HCT116 (cell line): ENCODE results near the gene TDRD9. TPM values are rescaled to one million over a fixed set of nuclear protein-coding genes. Genes with fewer than 3 reads are reported as not detected.

ENCODE experiments used
- ATAC-seq: fragments of 200-7000 bp; cut with Tn5 transposase; 2 replicates; pipeline ENCODE4 v1.9.1; 2020; ENCODE audit warnings: mild to moderate bottlenecking, moderate library complexity
- BruUV-seq: library from RNA; stranded (reverse); fragments of 400-500 nt; replicated peaks from 2 replicates; lab custom pipeline; 2021; lab: Mats Ljungman, UMichigan
- CTCF ChIA-PET: fragments of 300-600 bp; sonication (Branson Sonifier 250); formaldehyde crosslinking; loops from one replicate; lab custom pipeline; 2021; ENCODE audit warnings: antibody characterized with exemption; lab: Charles Lee
- POLR2A ChIA-PET: fragments of 300-600, 350-600 bp; sonication (Branson Sonifier 250); formaldehyde crosslinking; loops from one replicate; lab custom pipeline; 2021; ENCODE audit warnings: antibody characterized with exemption; lab: Charles Lee
- RAD21 ChIA-PET, 2 experiments: fragments of 300-600 bp; sonication (Branson Sonifier 250); formaldehyde crosslinking; loops; one replicate each; lab custom pipeline; 2023; ENCODE audit warnings: low total read pairs in 2 of 2; ENCODE audit not compliant: uncharacterized antibody in 2 of 2, unreplicated experiment in 2 of 2, low non-redundant PET in 1 of 2; lab: Charles Lee
- DNase-seq: peaks from one replicate; pipeline ENCODE4 v3.0.0-alpha.2; 2010; ENCODE audit warnings: low read depth, low spot score
- H2AFZ ChIP-seq: fragments of 200-600 bp; shearing (Covaris generic), sonication (generic); 2 replicates; pipeline ENCODE4 v1.6.1; 2017; ENCODE audit warnings: low read depth, mixed run types, mixed read lengths, antibody characterized with exemption, low read length; ENCODE audit not compliant: poor library complexity, severe bottlenecking
- H3K27ac ChIP-seq: 2 replicates; pipeline ENCODE4 v1.5.1; 2012; ENCODE audit warnings: low read depth, low read length
- H3K27me3 ChIP-seq: fragments of 200-600 bp; sonication (generic); 2 replicates; pipeline ENCODE4 v1.6.1; 2016; ENCODE audit warnings: mixed run types, low read length, mixed read lengths; ENCODE audit not compliant: insufficient read depth
- H3K36me3 ChIP-seq, 2 experiments: fragments of 200-500 bp in 1 of 2; fragments of 200-600 bp in 1 of 2; sonication (Bioruptor generic) in 1 of 2; sonication (generic) in 1 of 2; 2 replicates each; pipeline versions ENCODE4 v1.5.1 to v1.6.1; 2014 to 2016; ENCODE audit warnings: low read length in 2 of 2, inconsistent platforms in 1 of 2, mixed read lengths in 1 of 2, mixed run types in 1 of 2; ENCODE audit not compliant: insufficient read depth in 2 of 2, control insufficient read depth in 1 of 2
- H3K4me1 ChIP-seq, 2 experiments: fragments of 200-600 bp in 1 of 2; sonication (generic) in 1 of 2; 2 replicates each; pipeline versions ENCODE4 v1.5.1 to v1.6.1; 2012 to 2017; ENCODE audit warnings: low read length in 2 of 2, inconsistent platforms in 1 of 2, mild to moderate bottlenecking in 1 of 2, mixed read lengths in 1 of 2, mixed run types in 1 of 2, moderate library complexity in 1 of 2; ENCODE audit not compliant: insufficient read depth in 2 of 2, control insufficient read depth in 1 of 2
- H3K4me2 ChIP-seq: fragments of 200-600 bp; sonication (generic); 2 replicates; pipeline ENCODE4 v1.6.1; 2017; ENCODE audit warnings: mixed run types, low read length, mixed read lengths
- H3K4me3 ChIP-seq, 2 experiments: fragments of 200-600 bp in 1 of 2; sonication (generic) in 1 of 2; replicated peaks in 1 of 2; 2 replicates each; pipeline ENCODE4 v1.5.1; 2011 to 2016; ENCODE audit warnings: low read length in 2 of 2, control low read depth in 1 of 2, low read depth in 1 of 2, mild to moderate bottlenecking in 1 of 2, mixed read lengths in 1 of 2, mixed run types in 1 of 2
- H3K79me2 ChIP-seq: fragments of 200-600 bp; sonication (generic); 2 replicates; pipeline ENCODE4 v1.6.1; 2017; ENCODE audit warnings: mild to moderate bottlenecking, mixed run types, low read length, moderate library complexity, mixed read lengths; ENCODE audit not compliant: insufficient read depth
- H3K9ac ChIP-seq: fragments of 200-600 bp; sonication (generic); 2 replicates; pipeline ENCODE4 v1.6.1; 2016; ENCODE audit warnings: low read length, mixed read lengths
- H3K9me2 ChIP-seq: fragments of 200-600 bp; sonication (generic), shearing (Covaris generic); 2 replicates; pipeline ENCODE4 v1.6.1; 2017; ENCODE audit warnings: mixed run types, mild to moderate bottlenecking, moderate library complexity; ENCODE audit not compliant: insufficient read depth
- H3K9me3 ChIP-seq, 2 experiments: fragments of 200-500 bp in 1 of 2; fragments of 200-600 bp in 1 of 2; sonication (Bioruptor generic) in 1 of 2; sonication (generic) in 1 of 2; 2 replicates each; pipeline ENCODE4 v1.6.1; 2014 to 2017; ENCODE audit warnings: low read length in 2 of 2, mixed read lengths in 2 of 2, inconsistent platforms in 1 of 2, low read depth in 1 of 2, mild to moderate bottlenecking in 1 of 2, mixed run types in 1 of 2, moderate library complexity in 1 of 2; ENCODE audit not compliant: control insufficient read depth in 1 of 2, insufficient read depth in 1 of 2
- H4K20me1 ChIP-seq: fragments of 200-600 bp; sonication (generic), shearing (Covaris generic); 2 replicates; pipeline ENCODE4 v1.6.1; 2017; ENCODE audit warnings: mixed run types, mild to moderate bottlenecking, moderate library complexity; ENCODE audit not compliant: insufficient read depth
- CBX3 ChIP-seq: IDR thresholded peaks from 2 replicates; pipeline ENCODE4 v1.6.1; 2012; ENCODE audit warnings: low read depth
- CEBPB ChIP-seq: IDR thresholded peaks from 2 replicates; pipeline ENCODE4 v1.6.1; 2012; ENCODE audit warnings: low read depth
- ELF1 ChIP-seq: IDR thresholded peaks from 2 replicates; pipeline ENCODE4 v1.6.1; 2012; ENCODE audit warnings: low read depth, borderline replicate concordance
- EZH2 ChIP-seq: fragments of 200-600 bp; sonication (generic); IDR thresholded peaks from 2 replicates; pipeline ENCODE4 v1.6.1; 2017; ENCODE audit warnings: antibody characterized with exemption, mixed run types
- EZH2phosphoT487 ChIP-seq: fragments of 200-600 bp; IDR thresholded peaks from 2 replicates; pipeline ENCODE4 v1.6.1; 2018; ENCODE audit warnings: antibody characterized with exemption, borderline replicate concordance
- FOSL1 ChIP-seq: IDR thresholded peaks from 2 replicates; pipeline ENCODE4 v1.6.1; 2012; ENCODE audit warnings: low read depth
- JUND ChIP-seq: IDR thresholded peaks from 2 replicates; pipeline ENCODE4 v1.6.1; 2012
- POLR2AphosphoS5 ChIP-seq: IDR thresholded peaks from 2 replicates; pipeline ENCODE4 v1.6.1; 2011; ENCODE audit warnings: mild to moderate bottlenecking, low read depth, low read length, moderate library complexity
- RAD21 ChIP-seq: IDR thresholded peaks from 2 replicates; pipeline ENCODE4 v1.6.1; 2012; ENCODE audit warnings: low read depth, mild to moderate bottlenecking
- SIN3A ChIP-seq: IDR thresholded peaks from 2 replicates; pipeline ENCODE4 v1.6.1; 2012; ENCODE audit warnings: low read depth
- SP1 ChIP-seq: IDR thresholded peaks from 2 replicates; pipeline ENCODE4 v1.6.1; 2012; ENCODE audit warnings: low read depth
- SRF ChIP-seq: IDR thresholded peaks from 2 replicates; pipeline ENCODE4 v1.6.1; 2012; ENCODE audit warnings: low read depth
- TCF7L2 ChIP-seq: IDR thresholded peaks from 2 replicates; pipeline ENCODE4 v1.7.0; 2011; ENCODE audit warnings: borderline replicate concordance, inconsistent platforms; ENCODE audit not compliant: insufficient read depth, insufficient read length; ENCODE audit errors: extremely low read depth
- YY1 ChIP-seq: IDR thresholded peaks from 2 replicates; pipeline ENCODE4 v1.6.1; 2011; ENCODE audit warnings: low read length, low read depth, moderate library complexity, mild to moderate bottlenecking; ENCODE audit not compliant: insufficient replicate concordance; ENCODE audit errors: extremely low read depth
- ZNF274 ChIP-seq: fragments of 200-500 bp; sonication (Bioruptor generic); IDR thresholded peaks from 2 replicates; pipeline ENCODE4 v1.6.1; 2014; ENCODE audit warnings: mild to moderate bottlenecking, low read depth, low read length, inconsistent platforms
- intact Hi-C: fragments of 100-400 bp; cut with micrococcal nuclease; formaldehyde crosslinking; loops from 2 replicates; pipeline ENCODE4 v1.10.0; 2022
- total RNA-seq: library from RNA; stranded (reverse); gene quantifications from one replicate; pipeline ENCODE4 v1.2.1, GENCODE V29; 2021; ENCODE audit not compliant: unreplicated experiment
- TF ChIP-seq, protein P1 (sequence below): IDR thresholded peaks from 2 replicates; pipeline ENCODE4 v1.6.1; 2012
- TF ChIP-seq, protein P2 (sequence below): IDR thresholded peaks from 2 replicates; pipeline ENCODE4 v1.6.1; 2011; ENCODE audit warnings: mild to moderate bottlenecking, low read length, moderate library complexity; ENCODE audit not compliant: insufficient replicate concordance; ENCODE audit errors: extremely low read depth
- TF ChIP-seq, protein P3 (sequence below): IDR thresholded peaks from 2 replicates; pipeline ENCODE4 v1.6.1; 2012
- TF ChIP-seq, protein P4 (sequence below): IDR thresholded peaks from 2 replicates; pipeline ENCODE4 v1.6.1; 2012; ENCODE audit warnings: low read depth

The TDRD9 gene
- total RNA-seq, 1 experiment from 2014 or later = not detected

DNA sequence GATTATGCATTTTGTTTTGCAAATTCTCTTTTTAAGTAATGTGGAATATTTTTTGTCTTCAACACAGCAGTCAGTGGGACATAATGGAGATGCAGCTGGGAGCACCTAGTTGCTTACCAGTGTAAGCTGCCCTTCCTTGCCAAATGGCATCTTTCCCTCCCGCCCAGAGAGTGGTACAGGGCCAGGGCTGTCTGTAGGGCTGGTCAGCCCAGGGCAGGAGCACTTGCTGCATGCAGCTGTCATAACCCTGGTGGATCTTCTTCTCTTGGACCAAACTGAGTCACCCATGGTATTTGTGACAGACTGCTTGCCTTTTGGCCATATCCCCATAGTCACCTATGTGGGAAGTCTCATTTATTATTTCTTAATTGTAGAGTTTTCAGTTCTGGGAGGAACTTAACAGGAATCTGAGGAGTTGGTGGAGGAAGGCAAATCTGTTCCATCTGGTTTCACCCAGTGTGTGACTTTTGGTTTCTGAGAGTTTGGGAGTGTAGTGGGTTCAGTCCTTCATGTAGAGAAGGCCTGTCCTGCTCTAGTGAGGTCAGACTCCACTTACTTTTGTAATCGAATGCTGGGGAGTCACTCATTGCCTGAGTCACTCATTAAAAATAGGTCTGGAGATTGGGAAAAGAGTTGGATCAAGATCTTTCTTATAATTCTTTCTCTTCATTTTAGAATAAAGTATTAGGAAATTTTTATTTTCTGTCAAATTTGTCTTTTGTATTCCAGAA lies 95.2 kb downstream of the TDRD9 start:
- no peak for DNase-seq
- no peak overlapping the region for H2AFZ ChIP-seq
- no peak overlapping the region for H3K9ac ChIP-seq
- H3K36me3 ChIP-seq = no peaks in the 10 kb centered on the region
- no peaks in the 10 kb centered on the region for H4K20me1 ChIP-seq
- intact Hi-C loops = no loop called here
- ChIA-PET POLR2A (no interaction called here), RAD21 (no interaction called here), CTCF (no interaction called here)
- no peak overlapping the region for H3K27ac ChIP-seq
- BruUV-seq = no TSS peak
- no peak overlapping the region for H3K4me2 ChIP-seq
- ATAC-seq = no peak
- H3K4me3 ChIP-seq = no peak overlapping the region
- no peaks in the 10 kb centered on the region for H3K9me2 ChIP-seq
- H3K9me3 ChIP-seq = no peaks in the 10 kb centered on the region
- no peaks in the 10 kb centered on the region for H3K4me1 ChIP-seq
- no peaks in the 10 kb centered on the region for H3K79me2 ChIP-seq
- TF ChIP-seq ZNF274 = no peak
- TF ChIP-seq EZH2 = no peak
- TF ChIP-seq, protein P1, sequence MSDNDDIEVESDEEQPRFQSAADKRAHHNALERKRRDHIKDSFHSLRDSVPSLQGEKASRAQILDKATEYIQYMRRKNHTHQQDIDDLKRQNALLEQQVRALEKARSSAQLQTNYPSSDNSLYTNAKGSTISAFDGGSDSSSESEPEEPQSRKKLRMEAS = no peak
- no peak for TF ChIP-seq RAD21
- TF ChIP-seq, protein P2, sequence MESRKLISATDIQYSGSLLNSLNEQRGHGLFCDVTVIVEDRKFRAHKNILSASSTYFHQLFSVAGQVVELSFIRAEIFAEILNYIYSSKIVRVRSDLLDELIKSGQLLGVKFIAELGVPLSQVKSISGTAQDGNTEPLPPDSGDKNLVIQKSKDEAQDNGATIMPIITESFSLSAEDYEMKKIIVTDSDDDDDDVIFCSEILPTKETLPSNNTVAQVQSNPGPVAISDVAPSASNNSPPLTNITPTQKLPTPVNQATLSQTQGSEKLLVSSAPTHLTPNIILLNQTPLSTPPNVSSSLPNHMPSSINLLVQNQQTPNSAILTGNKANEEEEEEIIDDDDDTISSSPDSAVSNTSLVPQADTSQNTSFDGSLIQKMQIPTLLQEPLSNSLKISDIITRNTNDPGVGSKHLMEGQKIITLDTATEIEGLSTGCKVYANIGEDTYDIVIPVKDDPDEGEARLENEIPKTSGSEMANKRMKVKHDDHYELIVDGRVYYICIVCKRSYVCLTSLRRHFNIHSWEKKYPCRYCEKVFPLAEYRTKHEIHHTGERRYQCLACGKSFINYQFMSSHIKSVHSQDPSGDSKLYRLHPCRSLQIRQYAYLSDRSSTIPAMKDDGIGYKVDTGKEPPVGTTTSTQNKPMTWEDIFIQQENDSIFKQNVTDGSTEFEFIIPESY = no peak
- no peak for TF ChIP-seq JUND
- no peak for TF ChIP-seq ELF1
- no peak for TF ChIP-seq SRF
- TF ChIP-seq, protein P3, sequence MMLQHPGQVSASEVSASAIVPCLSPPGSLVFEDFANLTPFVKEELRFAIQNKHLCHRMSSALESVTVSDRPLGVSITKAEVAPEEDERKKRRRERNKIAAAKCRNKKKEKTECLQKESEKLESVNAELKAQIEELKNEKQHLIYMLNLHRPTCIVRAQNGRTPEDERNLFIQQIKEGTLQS = no peak
- TF ChIP-seq TCF7L2 = no peak
- no peak for TF ChIP-seq POLR2AphosphoS5
- TF ChIP-seq, protein P4, sequence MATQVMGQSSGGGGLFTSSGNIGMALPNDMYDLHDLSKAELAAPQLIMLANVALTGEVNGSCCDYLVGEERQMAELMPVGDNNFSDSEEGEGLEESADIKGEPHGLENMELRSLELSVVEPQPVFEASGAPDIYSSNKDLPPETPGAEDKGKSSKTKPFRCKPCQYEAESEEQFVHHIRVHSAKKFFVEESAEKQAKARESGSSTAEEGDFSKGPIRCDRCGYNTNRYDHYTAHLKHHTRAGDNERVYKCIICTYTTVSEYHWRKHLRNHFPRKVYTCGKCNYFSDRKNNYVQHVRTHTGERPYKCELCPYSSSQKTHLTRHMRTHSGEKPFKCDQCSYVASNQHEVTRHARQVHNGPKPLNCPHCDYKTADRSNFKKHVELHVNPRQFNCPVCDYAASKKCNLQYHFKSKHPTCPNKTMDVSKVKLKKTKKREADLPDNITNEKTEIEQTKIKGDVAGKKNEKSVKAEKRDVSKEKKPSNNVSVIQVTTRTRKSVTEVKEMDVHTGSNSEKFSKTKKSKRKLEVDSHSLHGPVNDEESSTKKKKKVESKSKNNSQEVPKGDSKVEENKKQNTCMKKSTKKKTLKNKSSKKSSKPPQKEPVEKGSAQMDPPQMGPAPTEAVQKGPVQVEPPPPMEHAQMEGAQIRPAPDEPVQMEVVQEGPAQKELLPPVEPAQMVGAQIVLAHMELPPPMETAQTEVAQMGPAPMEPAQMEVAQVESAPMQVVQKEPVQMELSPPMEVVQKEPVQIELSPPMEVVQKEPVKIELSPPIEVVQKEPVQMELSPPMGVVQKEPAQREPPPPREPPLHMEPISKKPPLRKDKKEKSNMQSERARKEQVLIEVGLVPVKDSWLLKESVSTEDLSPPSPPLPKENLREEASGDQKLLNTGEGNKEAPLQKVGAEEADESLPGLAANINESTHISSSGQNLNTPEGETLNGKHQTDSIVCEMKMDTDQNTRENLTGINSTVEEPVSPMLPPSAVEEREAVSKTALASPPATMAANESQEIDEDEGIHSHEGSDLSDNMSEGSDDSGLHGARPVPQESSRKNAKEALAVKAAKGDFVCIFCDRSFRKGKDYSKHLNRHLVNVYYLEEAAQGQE = no peak
- no peak for TF ChIP-seq FOSL1
- TF ChIP-seq SP1 = no peak
- TF ChIP-seq CEBPB = no peak
- TF ChIP-seq EZH2phosphoT487 = no peak
- TF ChIP-seq YY1 = no peak
- no peak for TF ChIP-seq SIN3A
- TF ChIP-seq CBX3 = no peak
- TF ChIP-seq, all 23 proteins: peak for 0
- 0 out of 2 replicates have a peak, but pooled peaks cover 3% of the 10 kb centered on the region for H3K27me3 ChIP-seq
